Measurements from ENCODE around the gene VTI1A.

- TF ChIP-seq, protein P1, sequence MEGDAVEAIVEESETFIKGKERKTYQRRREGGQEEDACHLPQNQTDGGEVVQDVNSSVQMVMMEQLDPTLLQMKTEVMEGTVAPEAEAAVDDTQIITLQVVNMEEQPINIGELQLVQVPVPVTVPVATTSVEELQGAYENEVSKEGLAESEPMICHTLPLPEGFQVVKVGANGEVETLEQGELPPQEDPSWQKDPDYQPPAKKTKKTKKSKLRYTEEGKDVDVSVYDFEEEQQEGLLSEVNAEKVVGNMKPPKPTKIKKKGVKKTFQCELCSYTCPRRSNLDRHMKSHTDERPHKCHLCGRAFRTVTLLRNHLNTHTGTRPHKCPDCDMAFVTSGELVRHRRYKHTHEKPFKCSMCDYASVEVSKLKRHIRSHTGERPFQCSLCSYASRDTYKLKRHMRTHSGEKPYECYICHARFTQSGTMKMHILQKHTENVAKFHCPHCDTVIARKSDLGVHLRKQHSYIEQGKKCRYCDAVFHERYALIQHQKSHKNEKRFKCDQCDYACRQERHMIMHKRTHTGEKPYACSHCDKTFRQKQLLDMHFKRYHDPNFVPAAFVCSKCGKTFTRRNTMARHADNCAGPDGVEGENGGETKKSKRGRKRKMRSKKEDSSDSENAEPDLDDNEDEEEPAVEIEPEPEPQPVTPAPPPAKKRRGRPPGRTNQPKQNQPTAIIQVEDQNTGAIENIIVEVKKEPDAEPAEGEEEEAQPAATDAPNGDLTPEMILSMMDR (conservative IDR thresholded peaks at IDR 0.05), result no peak
- no peak for TF ChIP-seq EZH2 (IDR thresholded peaks at IDR 0.05; ENCODE audit: low read depth)
Measured at GRCh38 chr10:112616647-112617046, 169.6 kb downstream of the VTI1A start.
